Stimulated activated naive CD8-positive, alpha-beta T cell treated with anti-CD3 and anti-CD28 coated beads, Interleukin-15, Interleukin-2, amounts not matched to agents 100 U/mL and 50 U/mL, for 24 hours (primary cell): ENCODE measurements around the gene APLN.

Experiments
- ATAC-seq: fragments of 150-1000 bp; cut with Tn5 transposase; one replicate; pipeline ENCODE4 v1.10.0; 2021
- DNase-seq: peaks from one replicate; pipeline ENCODE4 v3.0.0; 2021

APLN gene

GRCh38 chrX:129659861-129660260 lies 5.1 kb upstream of the APLN start:
- no peak for ATAC-seq
- no peak for DNase-seq

GRCh38 chrX:129659141-129659540 lies 4.4 kb upstream of the APLN start:
- ATAC-seq, result no peak
- no peak for DNase-seq

GRCh38 chrX:129658429-129658828 lies 3.7 kb upstream of the APLN start:
- no peak for ATAC-seq

GRCh38 chrX:129655547-129656249 lies 942 bp upstream of the APLN start:
- ATAC-seq (no peak), DNase-seq (no peak)

More at GRCh38 chrX:129658429-129658828, 3.7 kb upstream of the APLN start:
- no peak for DNase-seq

GRCh38 chrX:129653971-129654651 lies 645 bp downstream of the APLN start:
- ATAC-seq (peak; percentile 67), DNase-seq (peak; percentile 22)

GRCh38 chrX:129653181-129653970 lies 1.4 kb downstream of the APLN start:
- ATAC-seq, result no peak
- no peak for DNase-seq

- ATAC-seq (no peak), DNase-seq (no peak)
Observed at GRCh38 chrX:129652565-129653169, 2.1 kb downstream of the APLN start.

- DNase-seq, result no peak
- ATAC-seq, result no peak
Observed at GRCh38 chrX:129651756-129652564, 2.8 kb downstream of the APLN start.

- ATAC-seq (no peak), DNase-seq (no peak)
Observed at GRCh38 chrX:129650821-129651510, 3.8 kb downstream of the APLN start.

- no peak for ATAC-seq
Observed at GRCh38 chrX:129650183-129650689, 4.5 kb downstream of the APLN start.

GRCh38 chrX:129649268-129650182 lies 5.2 kb downstream of the APLN start:
- no peak for ATAC-seq

More at GRCh38 chrX:129650183-129650689, 4.5 kb downstream of the APLN start:
- no peak for DNase-seq

GRCh38 chrX:129648514-129649267 lies 6.1 kb downstream of the APLN start:
- ATAC-seq (no peak), DNase-seq (no peak)

More at GRCh38 chrX:129649268-129650182, 5.2 kb downstream of the APLN start:
- no peak for DNase-seq

- ATAC-seq (no peak), DNase-seq (no peak)
Observed at GRCh38 chrX:129647418-129648410, 7.0 kb downstream of the APLN start.

GRCh38 chrX:129646566-129647417 lies 8.0 kb downstream of the APLN start:
- no peak for DNase-seq
- ATAC-seq, result no peak

GRCh38 chrX:129642641-129643040 lies 12.1 kb downstream of the APLN start:
- DNase-seq, result no peak
- no peak for ATAC-seq

- DNase-seq, result no peak
- no peak for ATAC-seq
Observed at GRCh38 chrX:129641941-129642340, 12.8 kb downstream of the APLN start.

- DNase-seq (no peak), ATAC-seq (no peak)
Observed at GRCh38 chrX:129641469-129641868, 13.3 kb downstream of the APLN start.
